Measurements from ENCODE around the gene OPCML. TPM values are rescaled to one million over a fixed set of nuclear protein-coding genes. Genes with fewer than 3 reads are reported as not detected.

The OPCML gene
- total RNA-seq, 2 donors from 2014 or later, result not detected

GRCh38 chr11:132921597-132921996 lies 610.7 kb downstream of the OPCML start:
- H3K4me3 ChIP-seq, result no peak overlapping the region
- DNase-seq (ENCODE audit: low spot score) (no peak), ATAC-seq (ENCODE audit: insufficient number of reproducible peaks, low FRiP score, low read depth) (no peak)
- H3K9me3 ChIP-seq, result no peaks in the 10 kb centered on the region
- no peaks in the 10 kb centered on the region for H3K27me3 ChIP-seq (replicated peaks; ENCODE audit: insufficient read depth)
- no peaks in the 10 kb centered on the region for H3K4me1 ChIP-seq (ENCODE audit: control insufficient read depth in 1 of 2, low read depth in 2 of 2)
- H3K27ac ChIP-seq, result no peak overlapping the region
- no peak for TF ChIP-seq CTCF (IDR thresholded peaks at IDR 0.05)
- no peaks in the 10 kb centered on the region for H3K36me3 ChIP-seq

- ATAC-seq (ENCODE audit: insufficient number of reproducible peaks, low FRiP score, low read depth), result no peak
- Histone ChIP-seq H3K27ac (no peak overlapping the region), H3K9me3 (no peaks in the 10 kb centered on the region), H3K36me3 (no peaks in the 10 kb centered on the region), H3K4me1 (ENCODE audit: control insufficient read depth in 1 of 2, low read depth in 2 of 2) (no peaks in the 10 kb centered on the region), H3K27me3 (replicated peaks; ENCODE audit: insufficient read depth) (no peaks in the 10 kb centered on the region), H3K4me3 (no peak overlapping the region)
- DNase-seq (ENCODE audit: low spot score), result no peak
- no peak for TF ChIP-seq CTCF (IDR thresholded peaks at IDR 0.05)
These were observed 611.7 kb downstream of the OPCML start for GRCh38 chr11:132920451-132921096.

- DNase-seq (ENCODE audit: low spot score) (no peak), ATAC-seq (ENCODE audit: insufficient number of reproducible peaks, low FRiP score, low read depth) (no peak)
- TF ChIP-seq CTCF (IDR thresholded peaks at IDR 0.05), result no peak
- H3K9me3 ChIP-seq, result no peaks in the 10 kb centered on the region
- no peaks in the 10 kb centered on the region for H3K27me3 ChIP-seq (replicated peaks; ENCODE audit: insufficient read depth)
- no peaks in the 10 kb centered on the region for H3K36me3 ChIP-seq
- H3K4me3 ChIP-seq, result no peak overlapping the region
- no peak overlapping the region for H3K27ac ChIP-seq
- no peaks in the 10 kb centered on the region for H3K4me1 ChIP-seq (ENCODE audit: control insufficient read depth in 1 of 2, low read depth in 2 of 2)
These were observed 617.7 kb downstream of the OPCML start for GRCh38 chr11:132914600-132914999.

- Histone ChIP-seq H3K27me3 (replicated peaks; ENCODE audit: insufficient read depth) (no peaks in the 10 kb centered on the region), H3K4me3 (no peak overlapping the region), H3K4me1 (ENCODE audit: control insufficient read depth in 1 of 2, low read depth in 2 of 2) (no peaks in the 10 kb centered on the region), H3K9me3 (no peaks in the 10 kb centered on the region), H3K27ac (no peak overlapping the region), H3K36me3 (no peaks in the 10 kb centered on the region)
- ATAC-seq (ENCODE audit: insufficient number of reproducible peaks, low FRiP score, low read depth), result no peak
- no peak for TF ChIP-seq CTCF (IDR thresholded peaks at IDR 0.05)
- DNase-seq (ENCODE audit: low spot score), result no peak
These were observed 618.4 kb downstream of the OPCML start for GRCh38 chr11:132913886-132914285.

- no peak for TF ChIP-seq CTCF (IDR thresholded peaks at IDR 0.05)
- DNase-seq (ENCODE audit: low spot score), result no peak
- Histone ChIP-seq H3K27me3 (replicated peaks; ENCODE audit: insufficient read depth) (no peaks in the 10 kb centered on the region), H3K9me3 (no peaks in the 10 kb centered on the region), H3K27ac (no peak overlapping the region), H3K4me1 (ENCODE audit: control insufficient read depth in 1 of 2, low read depth in 2 of 2) (no peaks in the 10 kb centered on the region), H3K36me3 (no peaks in the 10 kb centered on the region), H3K4me3 (no peak overlapping the region)
- ATAC-seq (ENCODE audit: insufficient number of reproducible peaks, low FRiP score, low read depth), result no peak
These were observed 619.0 kb downstream of the OPCML start for GRCh38 chr11:132913295-132913694.

All from thoracic aorta (tissue), 2 donors.